HCT116 (cell line): ENCODE results near the gene HJURP.

Experiments
- CTCF ChIP-seq, 3 experiments: fragments of 200-600 bp in 1 of 3; sonication (generic) in 1 of 3; IDR thresholded peaks in 2 of 3; conservative IDR thresholded peaks in 1 of 3; 2 replicates each; pipeline ENCODE4 v1.5.1; 2012 to 2017; ENCODE audit warnings: low read depth in 2 of 3, low read length in 2 of 3, antibody characterized with exemption in 1 of 3, borderline replicate concordance in 1 of 3, control low read depth in 1 of 3, mild to moderate bottlenecking in 1 of 3, mixed read lengths in 1 of 3, mixed run types in 1 of 3, moderate library complexity in 1 of 3; ENCODE audit not compliant: insufficient read depth in 1 of 3
- EGR1 ChIP-seq: IDR thresholded peaks from 2 replicates; pipeline ENCODE4 v1.6.1; 2012; ENCODE audit warnings: low read depth
- POLR2AphosphoS5 ChIP-seq: IDR thresholded peaks from 2 replicates; pipeline ENCODE4 v1.6.1; 2011; ENCODE audit warnings: mild to moderate bottlenecking, low read depth, low read length, moderate library complexity
- TCF7L2 ChIP-seq: IDR thresholded peaks from 2 replicates; pipeline ENCODE4 v1.7.0; 2011; ENCODE audit warnings: borderline replicate concordance, inconsistent platforms; ENCODE audit not compliant: insufficient read depth, insufficient read length; ENCODE audit errors: extremely low read depth

DNA sequence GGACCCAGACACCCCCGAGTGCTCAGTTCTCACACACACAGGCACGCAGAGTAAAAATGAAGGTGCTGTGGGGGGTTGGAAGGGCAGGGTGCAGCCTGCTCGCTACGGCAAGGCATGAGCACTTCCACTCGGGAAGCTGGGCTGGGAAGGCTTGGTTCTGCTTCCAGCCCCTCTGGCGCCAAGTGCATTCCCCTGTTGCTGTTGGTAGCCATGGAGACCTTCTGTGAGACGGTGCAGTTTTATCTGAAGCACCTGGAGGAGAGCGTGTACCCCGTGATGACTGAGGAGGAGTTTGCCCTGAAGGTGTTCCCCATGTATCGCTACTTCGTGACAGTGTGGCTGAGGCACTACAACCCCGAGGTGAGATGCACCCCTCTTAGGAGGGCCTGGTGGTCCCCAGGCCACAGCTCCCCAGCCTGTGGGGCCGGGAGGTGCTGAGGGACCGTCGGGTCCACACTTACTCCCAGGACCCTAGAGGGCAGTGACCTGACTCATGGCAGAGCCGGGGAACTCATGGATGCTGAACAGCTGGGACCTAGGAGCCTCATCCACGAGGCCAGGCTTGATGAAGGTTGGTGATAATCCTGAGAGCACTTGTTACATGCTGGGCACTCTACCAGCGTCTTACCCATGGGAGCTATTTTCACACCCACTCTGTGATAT lies 60.7 kb downstream of the HJURP start:
- TF ChIP-seq CTCF (IDR thresholded peaks at IDR 0.05 in 2 of 3, conservative IDR thresholded peaks at IDR 0.05 in 1 of 3; ENCODE audit: borderline replicate concordance in 1 of 3, insufficient read depth in 1 of 3, low read depth in 2 of 3, low read length in 2 of 3) (no peak), TCF7L2 (no peak), POLR2AphosphoS5 (no peak), EGR1 (no peak)
